ENCODE measurements around the gene HEY2.

DNA sequence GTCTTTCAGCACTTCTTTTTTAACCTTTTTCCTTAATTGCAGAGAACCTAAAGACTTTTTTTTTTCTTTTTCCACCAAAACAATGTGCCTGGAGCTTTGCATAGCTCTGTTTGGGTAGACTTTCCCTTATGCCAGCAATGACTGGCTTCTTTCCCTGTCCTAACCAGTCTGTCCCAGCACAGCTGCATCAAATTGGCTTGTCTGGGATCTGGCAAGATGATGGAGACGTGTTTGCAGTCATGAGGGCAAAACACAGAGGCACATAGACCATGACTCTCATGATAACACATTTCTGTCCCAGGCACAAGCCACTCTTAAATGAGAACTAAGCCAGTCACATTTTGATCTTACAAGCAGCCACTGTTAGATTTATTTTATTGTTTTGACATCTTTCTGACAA, 16.5 kb downstream of the HEY2 start:
- TF ChIP-seq ZNF274 (IDR thresholded peaks at IDR 0.05; ENCODE audit: low read depth, low read length): no peak
- no peak for TF ChIP-seq YY1 (IDR thresholded peaks at IDR 0.05; ENCODE audit: insufficient read depth, insufficient read length)
- TF ChIP-seq SUZ12 (IDR thresholded peaks at IDR 0.05; ENCODE audit: extremely low read depth, insufficient read depth, insufficient read length): no peak

Data from NT2/D1 (cell line).